ENCODE data around the gene HMMR. TPM values are rescaled to one million over a fixed set of nuclear protein-coding genes. Genes with fewer than 3 reads are reported as not detected.

The HMMR gene
- total and polyA plus RNA-seq, 2 experiments from 2014 or later: 77.9 to 163 TPM

- TF ChIP-seq ZNF462 (CRISPR knock-in tag; IDR thresholded peaks at IDR 0.05) (no peak), EZH2 (IDR thresholded peaks at IDR 0.05; ENCODE audit: low read depth, unreplicated experiment) (no peak), NANOG (IDR thresholded peaks at IDR 0.05; ENCODE audit: borderline replicate concordance) (no peak), POLR2AphosphoS5 (IDR thresholded peaks at IDR 0.05; ENCODE audit: low read depth) (no peak), ZNF114 (CRISPR knock-in tag; IDR thresholded peaks at IDR 0.05) (no peak), CREB1 (CRISPR knock-in tag; IDR thresholded peaks at IDR 0.05; ENCODE audit: low read depth) (no peak), JUNB (IDR thresholded peaks at IDR 0.05; ENCODE audit: unreplicated experiment) (no peak), REST (IDR thresholded peaks at IDR 0.05; ENCODE audit: unreplicated experiment) (no peak), ETS1 (IDR thresholded peaks at IDR 0.05) (no peak), EZH2phosphoT487 (IDR thresholded peaks at IDR 0.05; ENCODE audit: unreplicated experiment) (no peak)
Measured at GRCh38 chr5:163434401-163434866, 26.0 kb upstream of the HMMR start (continued).

All from GM23338 (cell line).